Mesenchymal stem cell (in vitro differentiated cells and primary cell): Measurements from ENCODE around the gene CAMSAP2.
"Not testable (repeated sequence)": the region's sequence is repeated elsewhere in the genome, so short reads cannot be mapped to it uniquely, and the experiment has no call there.

Source experiments
- DNase-seq: peaks from one replicate; pipeline ENCODE4 v3.0.0-alpha.2; 2013
- H2AFZ ChIP-seq: one replicate; pipeline ENCODE4 v1.6.1; 2013; ENCODE audit warnings: low read depth, mild to moderate bottlenecking, control low read depth, inconsistent platforms, low read length, moderate library complexity
- H2AK5ac ChIP-seq: 2 replicates; pipeline ENCODE4 v1.6.1; 2013; ENCODE audit warnings: low read length, moderate library complexity, mild to moderate bottlenecking, inconsistent platforms; ENCODE audit not compliant: severe bottlenecking
- H2BK120ac ChIP-seq: one replicate; pipeline ENCODE4 v1.6.1; 2013; ENCODE audit warnings: low read depth, mild to moderate bottlenecking, inconsistent platforms, low read length, moderate library complexity
- H2BK12ac ChIP-seq, 2 experiments: one replicate each; pipeline ENCODE4 v1.6.1; 2013; ENCODE audit warnings: inconsistent platforms in 2 of 2, low read length in 2 of 2, mild to moderate bottlenecking in 2 of 2, moderate library complexity in 2 of 2, control low read depth in 1 of 2
- H2BK15ac ChIP-seq: one replicate; pipeline ENCODE4 v1.6.1; 2013; ENCODE audit warnings: mild to moderate bottlenecking, low read depth, inconsistent platforms; ENCODE audit not compliant: poor library complexity, severe bottlenecking
- H2BK5ac ChIP-seq: 2 replicates; pipeline ENCODE4 v1.6.1; 2013; ENCODE audit warnings: low read depth, mild to moderate bottlenecking, low read length, control low read depth, inconsistent platforms; ENCODE audit not compliant: poor library complexity, severe bottlenecking
- H3K14ac ChIP-seq, 2 experiments: one replicate each; pipeline ENCODE4 v1.6.1; 2013; ENCODE audit warnings: inconsistent platforms in 2 of 2, low read length in 2 of 2, control low read depth in 1 of 2, mild to moderate bottlenecking in 1 of 2, moderate library complexity in 1 of 2
- H3K18ac ChIP-seq, 2 experiments: one replicate each; pipeline ENCODE4 v1.6.1; 2013; ENCODE audit warnings: inconsistent platforms in 2 of 2, low read length in 2 of 2, control low read depth in 1 of 2, low read depth in 1 of 2, mild to moderate bottlenecking in 1 of 2
- H3K23ac ChIP-seq, 2 experiments: one replicate each; pipeline ENCODE4 v1.6.1; 2013; ENCODE audit warnings: inconsistent platforms in 2 of 2, low read length in 2 of 2, mild to moderate bottlenecking in 2 of 2, moderate library complexity in 2 of 2, control low read depth in 1 of 2
- H3K27ac ChIP-seq: 2 replicates; pipeline ENCODE4 v1.5.1; 2013; ENCODE audit warnings: mild to moderate bottlenecking, moderate library complexity, low read length, control low read depth, inconsistent platforms; ENCODE audit not compliant: poor library complexity, severe bottlenecking
- H3K27me3 ChIP-seq, 2 experiments: 2 replicates each; pipeline versions ENCODE4 v1.6.1 to v1.7.0; 2013; ENCODE audit warnings: low read length in 2 of 2, mild to moderate bottlenecking in 2 of 2, moderate library complexity in 2 of 2, control low read depth in 1 of 2, inconsistent platforms in 1 of 2; ENCODE audit not compliant: control insufficient read depth in 1 of 2, insufficient read depth in 1 of 2
- H3K36me3 ChIP-seq, 2 experiments: 2 replicates each; pipeline versions ENCODE4 v1.6.1 to v1.7.0; 2013; ENCODE audit warnings: low read length in 2 of 2, control low read depth in 1 of 2, inconsistent platforms in 1 of 2, low read depth in 1 of 2, mild to moderate bottlenecking in 1 of 2; ENCODE audit not compliant: insufficient read depth in 2 of 2, control insufficient read depth in 1 of 2
- H3K4ac ChIP-seq, 2 experiments: one replicate each; pipeline ENCODE4 v1.6.1; 2013; ENCODE audit warnings: inconsistent platforms in 2 of 2, low read length in 2 of 2, mild to moderate bottlenecking in 2 of 2, moderate library complexity in 2 of 2, control low read depth in 1 of 2, low read depth in 1 of 2
- H3K4me1 ChIP-seq: 2 replicates; pipeline ENCODE4 v1.6.1; 2013; ENCODE audit warnings: low read depth, low read length, control low read depth; ENCODE audit not compliant: control insufficient read depth, insufficient read depth
- H3K4me2 ChIP-seq: 2 replicates; pipeline ENCODE4 v1.6.1; 2013; ENCODE audit warnings: low read length, mild to moderate bottlenecking, inconsistent platforms; ENCODE audit not compliant: poor library complexity, severe bottlenecking
- H3K4me3 ChIP-seq, 2 experiments: 2 replicates each; pipeline versions ENCODE4 v1.5.1 to v1.7.0; 2013; ENCODE audit warnings: low read length in 2 of 2, mild to moderate bottlenecking in 2 of 2, control low read depth in 1 of 2, low read depth in 1 of 2; ENCODE audit not compliant: insufficient read depth in 1 of 2
- H3K79me1 ChIP-seq: replicated peaks from 2 replicates; pipeline ENCODE4 v1.6.1; 2013; ENCODE audit warnings: mild to moderate bottlenecking, control low read depth, low read length, inconsistent platforms; ENCODE audit not compliant: poor library complexity, severe bottlenecking
- H3K9ac ChIP-seq: 2 replicates; pipeline ENCODE4 v1.7.0; 2013; ENCODE audit warnings: mild to moderate bottlenecking, low read length, moderate library complexity
- H3K9me3 ChIP-seq: 2 replicates; pipeline ENCODE4 v1.7.0; 2013; ENCODE audit warnings: mild to moderate bottlenecking, low read length; ENCODE audit not compliant: control insufficient read depth
- H4K8ac ChIP-seq: one replicate; pipeline ENCODE4 v1.6.1; 2013; ENCODE audit warnings: inconsistent platforms, mild to moderate bottlenecking, low read length, moderate library complexity
- H4K91ac ChIP-seq: one replicate; pipeline ENCODE4 v1.6.1; 2013; ENCODE audit warnings: mild to moderate bottlenecking, low read length, inconsistent platforms
- WGBS: methylation state at CpG from one replicate; pipeline ENCODE4 v1.1.7; 2013; ENCODE audit warnings: mixed read lengths; 5-methylcytosine and 5-hydroxymethylcytosine counted together

The CAMSAP2 gene

GRCh38 chr1:200786788-200787187, 48.1 kb downstream of the CAMSAP2 start:
- Histone ChIP-seq H3K79me1 (peaks cover 11% of the 10 kb centered on the region), H4K8ac (no peak overlapping the region), H4K91ac (no peak overlapping the region), H2AFZ (no peak overlapping the region), H2BK12ac (no peak overlapping the region), H3K14ac (no peak overlapping the region), H3K4me3 (no peak overlapping the region), H3K27ac (no peak overlapping the region), H3K4me1 (no peaks in the 10 kb centered on the region), H2BK5ac (no peak overlapping the region), H3K27me3 (no peaks in the 10 kb centered on the region), H2AK5ac (no peak overlapping the region), H3K9ac (no peak overlapping the region), H3K18ac (no peak overlapping the region), H3K36me3 (peaks cover 7 to 40% of the 10 kb centered on the region in 2 experiments), H2BK120ac (no peak overlapping the region), H2BK15ac (no peak overlapping the region), H3K23ac (no peak overlapping the region), H3K9me3 (no peaks in the 10 kb centered on the region), H3K4me2 (no peak overlapping the region), H3K4ac (no peak overlapping the region)
- DNase-seq: peak; percentile 30
- 100% methylated on average over 1 of the region's 4 CpGs for WGBS

- H3K9ac ChIP-seq: no peak overlapping the region
- no peak overlapping the region for H4K91ac ChIP-seq
- H3K18ac ChIP-seq: no peak overlapping the region
- H3K4me2 ChIP-seq: no peak overlapping the region
- H2BK120ac ChIP-seq: no peak overlapping the region
- no peak overlapping the region for H4K8ac ChIP-seq
- H3K4me1 ChIP-seq: no peaks in the 10 kb centered on the region
- H2BK5ac ChIP-seq: no peak overlapping the region
- H2AFZ ChIP-seq: no peak overlapping the region
- no peak overlapping the region for H3K4me3 ChIP-seq
- no peaks in the 10 kb centered on the region for H3K27me3 ChIP-seq
- no peak overlapping the region for H2BK15ac ChIP-seq
- peaks cover 7 to 29% of the 10 kb centered on the region in 2 experiments for H3K36me3 ChIP-seq
- no peak overlapping the region for H3K14ac ChIP-seq
- no peak overlapping the region for H3K27ac ChIP-seq
- no peak overlapping the region for H3K4ac ChIP-seq
- no peak overlapping the region for H2BK12ac ChIP-seq
- H3K23ac ChIP-seq: no peak overlapping the region
- no peaks in the 10 kb centered on the region for H3K9me3 ChIP-seq
- DNase-seq: no peak
- no peak overlapping the region for H2AK5ac ChIP-seq
- H3K79me1 ChIP-seq: peaks cover 15% of the 10 kb centered on the region
- no CpG with 5 or more reads among the region's 1 CpG for WGBS
Measured at GRCh38 chr1:200787896-200788387, 49.2 kb downstream of the CAMSAP2 start.

GRCh38 chr1:200791012-200791411, 52.3 kb downstream of the CAMSAP2 start:
- not testable (repeated sequence) for H4K8ac ChIP-seq, H3K27ac ChIP-seq, DNase-seq, H2BK15ac ChIP-seq, H3K4ac ChIP-seq, H4K91ac ChIP-seq, H2AFZ ChIP-seq, H2BK120ac ChIP-seq, H3K14ac ChIP-seq, H3K4me3 ChIP-seq, H3K4me2 ChIP-seq, H3K9me3 ChIP-seq, H3K4me1 ChIP-seq, H2BK12ac ChIP-seq, H3K27me3 ChIP-seq, H2BK5ac ChIP-seq, H3K23ac ChIP-seq, H3K9ac ChIP-seq, H2AK5ac ChIP-seq, H3K18ac ChIP-seq
- Histone ChIP-seq H3K36me3 (peaks cover 6 to 31% of the 10 kb centered on the region in 2 experiments), H3K79me1 (peaks cover 16% of the 10 kb centered on the region)
- WGBS: 96% methylated on average over 5 of the region's 6 CpGs

- Histone ChIP-seq H3K27ac (no peak overlapping the region), H4K8ac (no peak overlapping the region), H3K14ac (no peak overlapping the region), H3K79me1 (peaks cover 16% of the 10 kb centered on the region), H3K4me3 (no peak overlapping the region), H3K36me3 (peaks cover 3 to 13% of the 10 kb centered on the region in 2 experiments), H2BK120ac (no peak overlapping the region), H3K9me3 (no peaks in the 10 kb centered on the region), H2BK15ac (no peak overlapping the region), H3K18ac (no peak overlapping the region), H3K4ac (no peak overlapping the region), H3K27me3 (no peaks in the 10 kb centered on the region), H3K23ac (no peak overlapping the region), H2BK5ac (no peak overlapping the region), H3K9ac (no peak overlapping the region), H4K91ac (no peak overlapping the region), H2BK12ac (no peak overlapping the region), H3K4me1 (peaks cover 2% of the 10 kb centered on the region), H3K4me2 (no peak overlapping the region), H2AFZ (no peak overlapping the region), H2AK5ac (no peak overlapping the region)
- no CpG with 5 or more reads among the region's 2 CpGs for WGBS
- DNase-seq: no peak
Measured at GRCh38 chr1:200793677-200794076, 55.0 kb downstream of the CAMSAP2 start.
